Muscle layer of colon (tissue), 2 donors: ENCODE data around the gene PROC.

ENCODE experiments used
- H3K27ac ChIP-seq: one replicate; pipeline ENCODE4 v1.7.0; 2013; ENCODE audit warnings: low read depth, mild to moderate bottlenecking, low read length, moderate library complexity
- H3K27me3 ChIP-seq, 2 donors: one replicate each; pipeline ENCODE4 v1.7.0; 2013; ENCODE audit warnings: low read length in 2 of 2, mild to moderate bottlenecking in 2 of 2; ENCODE audit not compliant: insufficient read depth in 2 of 2, control insufficient read depth in 1 of 2
- H3K36me3 ChIP-seq: one replicate; pipeline ENCODE4 v1.7.0; 2013; ENCODE audit warnings: mild to moderate bottlenecking, low read length; ENCODE audit not compliant: insufficient read depth
- H3K4me1 ChIP-seq: one replicate; pipeline ENCODE4 v1.7.0; 2013; ENCODE audit warnings: mild to moderate bottlenecking, low read length; ENCODE audit not compliant: insufficient read depth
- H3K4me3 ChIP-seq, 2 donors: one replicate each; pipeline ENCODE4 v1.7.0; 2013; ENCODE audit warnings: low read length in 2 of 2, low read depth in 1 of 2, mild to moderate bottlenecking in 1 of 2, moderate library complexity in 1 of 2
- H3K9ac ChIP-seq: one replicate; pipeline ENCODE4 v1.7.0; 2013; ENCODE audit warnings: low read length
- H3K9me3 ChIP-seq: one replicate; pipeline ENCODE4 v1.7.0; 2013; ENCODE audit warnings: mild to moderate bottlenecking, low read length
- donor health status: abdominal sarcoma.
- donor health status: Adenocarcinoma of cecum.

PROC gene

GRCh38 chr2:127418300-127419111 lies at the start of gene PROC:
Gene PROC (plus strand): TSS chr2:127418427. CDS start chr2:127419943, 1,516 bp downstream.
- Histone ChIP-seq H3K9ac (no peak within 1 kb of the TSS), H3K27me3 (peaks cover 17 to 34% of the 10 kb centered on the region in 2 donors), H3K4me3 (no peak within 1 kb of the TSS), H3K27ac (no peak within 1 kb of the TSS), H3K4me1 (no peaks in the 10 kb centered on the region), H3K9me3 (no peaks in the 10 kb centered on the region), H3K36me3 (no peaks in the 10 kb centered on the region)

DNA sequence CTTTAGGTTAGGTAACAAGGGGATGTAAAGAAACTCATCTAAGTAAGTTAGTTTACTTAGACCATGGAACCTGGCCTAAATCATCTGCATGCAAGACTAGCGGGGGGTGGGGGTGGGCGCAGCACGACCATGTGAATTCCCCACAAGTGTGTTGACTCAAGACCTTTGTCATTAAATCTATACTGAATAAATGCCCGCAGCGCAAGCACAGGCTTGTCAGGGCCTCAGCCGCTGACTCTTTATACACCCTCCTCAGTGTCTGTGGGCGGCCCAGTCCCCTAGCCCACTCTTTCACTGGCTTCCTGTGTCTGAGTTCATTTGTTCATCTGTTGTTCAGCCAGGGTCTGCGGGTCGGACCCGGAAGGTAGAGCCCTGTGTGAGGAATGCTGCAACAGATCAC lies 48.2 kb upstream of the PROC start:
- no peak overlapping the region for H3K4me3 ChIP-seq
- H3K36me3 ChIP-seq, result no peaks in the 10 kb centered on the region
- H3K9me3 ChIP-seq, result no peaks in the 10 kb centered on the region
- H3K27me3 ChIP-seq, result no peaks in the 10 kb centered on the region
- H3K4me1 ChIP-seq, result peaks cover 10% of the 10 kb centered on the region
- no peak overlapping the region for H3K27ac ChIP-seq
- H3K9ac ChIP-seq, result no peak overlapping the region

DNA sequence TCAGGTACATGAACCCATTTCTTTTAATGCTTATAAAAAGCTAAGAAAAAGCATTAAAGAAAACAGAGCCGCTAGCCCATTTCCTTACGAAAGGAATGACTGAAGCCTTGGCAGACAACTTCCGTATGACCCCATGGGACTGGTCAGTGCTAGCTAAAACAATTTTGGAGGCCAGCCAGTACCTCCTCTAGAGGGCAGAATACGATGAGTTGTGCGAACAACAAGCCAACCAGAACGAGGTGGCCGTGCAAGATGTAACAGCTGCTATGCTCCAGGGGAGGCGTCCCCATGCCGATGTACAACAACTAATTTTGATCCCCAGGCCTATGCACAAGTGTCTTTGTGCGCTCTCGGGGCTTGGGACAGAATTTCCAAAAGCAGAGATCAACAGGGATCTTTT lies 47.2 kb upstream of the PROC start:
- Histone ChIP-seq H3K36me3 (no peaks in the 10 kb centered on the region), H3K27ac (no peak overlapping the region), H3K4me1 (peaks cover under 1% of the 10 kb centered on the region)

GRCh38 chr2:127373362-127374083 lies 44.7 kb upstream of the PROC start:
- Histone ChIP-seq H3K4me1 (no peaks in the 10 kb centered on the region), H3K9me3 (no peaks in the 10 kb centered on the region), H3K36me3 (peaks cover 4% of the 10 kb centered on the region), H3K4me3 (no peak overlapping the region), H3K9ac (no peak overlapping the region), H3K27me3 (no peaks in the 10 kb centered on the region), H3K27ac (no peak overlapping the region)

More for the DNA sequence above, 47.2 kb upstream of the PROC start:
- no peaks in the 10 kb centered on the region for H3K27me3 ChIP-seq
- H3K4me3 ChIP-seq, result no peak overlapping the region
- H3K9ac ChIP-seq, result no peak overlapping the region
- no peaks in the 10 kb centered on the region for H3K9me3 ChIP-seq

- H3K27ac ChIP-seq, result no peak overlapping the region
- no peak overlapping the region for H3K4me3 ChIP-seq
- H3K4me1 ChIP-seq, result peaks cover 5% of the 10 kb centered on the region
- peaks cover 4% of the 10 kb centered on the region for H3K36me3 ChIP-seq
- no peak overlapping the region for H3K9ac ChIP-seq
- H3K27me3 ChIP-seq, result no peaks in the 10 kb centered on the region
- no peaks in the 10 kb centered on the region for H3K9me3 ChIP-seq
Measured at GRCh38 chr2:127376257-127376656, 42.0 kb upstream of the PROC start.

DNA sequence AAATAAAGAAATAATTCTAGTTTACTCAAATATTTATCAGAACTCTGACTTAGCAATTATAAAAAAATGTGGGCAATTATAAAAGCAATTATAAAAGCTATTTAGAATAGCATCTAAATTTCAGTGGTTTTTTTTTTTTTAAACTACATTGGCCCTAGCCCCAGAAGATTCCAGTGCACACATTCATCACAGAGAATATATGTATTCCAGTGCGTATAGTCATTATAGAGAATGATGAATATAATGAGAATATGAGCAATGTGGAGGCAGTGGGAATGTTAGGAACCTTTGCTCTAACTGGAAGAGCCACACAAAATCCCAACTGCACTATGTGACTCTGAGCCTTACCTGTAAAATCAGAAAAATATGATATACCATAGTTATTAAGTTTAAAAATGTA lies 41.0 kb upstream of the PROC start:
- no peaks in the 10 kb centered on the region for H3K27me3 ChIP-seq
- no peak overlapping the region for H3K9ac ChIP-seq
- peaks cover 14% of the 10 kb centered on the region for H3K4me1 ChIP-seq
- H3K4me3 ChIP-seq, result no peak overlapping the region
- peaks cover 4% of the 10 kb centered on the region for H3K36me3 ChIP-seq
- no peaks in the 10 kb centered on the region for H3K9me3 ChIP-seq
- no peak overlapping the region for H3K27ac ChIP-seq

DNA sequence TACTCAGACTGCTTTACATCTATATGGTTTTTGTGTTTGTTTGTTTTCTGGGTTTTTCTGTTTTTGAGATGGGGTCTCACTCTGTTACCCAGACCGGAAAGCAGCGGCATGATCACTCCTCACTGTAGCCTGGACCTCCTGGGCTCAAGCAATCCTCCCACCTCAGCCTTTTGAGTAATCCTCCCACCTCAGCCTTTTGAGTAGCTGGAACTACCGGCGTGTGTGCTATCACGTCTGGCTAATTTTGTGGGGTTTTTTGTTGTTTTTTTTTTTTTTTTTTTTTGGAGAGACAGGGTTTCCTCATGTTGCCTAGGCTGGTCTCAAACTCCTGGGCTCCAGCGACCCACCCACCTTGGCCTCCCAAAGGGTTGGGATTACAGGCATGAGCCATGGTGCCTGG lies 39.5 kb upstream of the PROC start:
- no peaks in the 10 kb centered on the region for H3K9me3 ChIP-seq
- H3K4me3 ChIP-seq, result no peak overlapping the region
- peaks cover 14% of the 10 kb centered on the region for H3K4me1 ChIP-seq
- peaks cover 4% of the 10 kb centered on the region for H3K36me3 ChIP-seq
- no peak overlapping the region for H3K27ac ChIP-seq
- H3K27me3 ChIP-seq, result no peaks in the 10 kb centered on the region
- no peak overlapping the region for H3K9ac ChIP-seq

GRCh38 chr2:127379712-127380355 lies 38.4 kb upstream of the PROC start:
- Histone ChIP-seq H3K27ac (no peak overlapping the region), H3K4me1 (peaks cover 14% of the 10 kb centered on the region), H3K27me3 (no peaks in the 10 kb centered on the region), H3K9me3 (no peaks in the 10 kb centered on the region), H3K4me3 (no peak overlapping the region), H3K36me3 (peaks cover 4% of the 10 kb centered on the region), H3K9ac (no peak overlapping the region)

DNA sequence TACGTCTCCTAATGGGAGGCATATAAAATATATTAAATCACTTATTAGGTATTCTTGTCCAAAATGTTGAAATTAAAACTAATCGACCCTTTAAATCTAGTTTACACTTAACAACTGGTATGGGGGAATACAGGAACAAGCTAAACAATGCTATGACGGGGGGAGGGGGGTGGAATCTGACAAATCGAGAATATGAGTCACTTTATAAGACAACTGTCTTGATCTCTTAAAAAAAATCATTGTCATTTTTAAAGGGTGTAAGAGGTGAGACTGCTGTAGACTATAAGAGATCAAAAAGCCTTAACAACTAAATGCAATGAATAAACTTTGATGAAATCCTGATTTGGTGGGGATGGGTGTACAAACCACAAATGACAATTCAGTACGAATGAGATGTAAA lies 36.5 kb upstream of the PROC start:
- no peak overlapping the region for H3K4me3 ChIP-seq
- H3K4me1 ChIP-seq, result peaks cover 29% of the 10 kb centered on the region
- no peaks in the 10 kb centered on the region for H3K9me3 ChIP-seq
- H3K27ac ChIP-seq, result no peak overlapping the region
- H3K9ac ChIP-seq, result no peak overlapping the region
- H3K36me3 ChIP-seq, result peaks cover under 1% of the 10 kb centered on the region
- H3K27me3 ChIP-seq, result no peaks in the 10 kb centered on the region

- H3K9me3 ChIP-seq, result no peaks in the 10 kb centered on the region
- H3K27me3 ChIP-seq, result no peaks in the 10 kb centered on the region
- peaks cover 29% of the 10 kb centered on the region for H3K4me1 ChIP-seq
- no peak overlapping the region for H3K27ac ChIP-seq
- no peaks in the 10 kb centered on the region for H3K36me3 ChIP-seq
- H3K4me3 ChIP-seq, result no peak overlapping the region
- H3K9ac ChIP-seq, result no peak overlapping the region
Measured at GRCh38 chr2:127382831-127383230, 35.4 kb upstream of the PROC start.

DNA sequence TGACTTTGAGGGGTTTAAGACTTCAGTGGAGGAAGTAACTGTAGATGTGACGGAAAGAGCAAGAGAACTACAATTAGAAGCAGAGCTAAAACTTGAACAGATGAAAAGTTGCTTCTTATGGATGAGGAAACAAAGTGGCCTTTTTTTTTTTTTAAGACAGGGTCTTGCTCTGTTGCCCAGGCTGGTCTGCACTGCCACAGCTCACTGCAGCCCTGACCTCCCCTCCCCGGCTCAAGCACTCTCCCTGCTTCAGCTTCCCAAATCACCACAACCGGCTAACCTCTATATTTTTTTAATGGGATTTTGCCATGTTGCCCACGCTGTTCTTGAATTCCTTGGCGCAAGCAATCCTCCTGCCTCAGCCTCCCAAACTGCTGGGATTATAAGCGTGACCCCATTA lies 33.7 kb upstream of the PROC start:
- H3K36me3 ChIP-seq, result no peaks in the 10 kb centered on the region
- H3K9me3 ChIP-seq, result no peaks in the 10 kb centered on the region
- no peak overlapping the region for H3K4me3 ChIP-seq
- no peak overlapping the region for H3K9ac ChIP-seq
- no peak overlapping the region for H3K27ac ChIP-seq
- H3K4me1 ChIP-seq, result peaks cover 39% of the 10 kb centered on the region
- H3K27me3 ChIP-seq, result no peaks in the 10 kb centered on the region
